Panc1 (cell line): ENCODE measurements around the gene ERAL1. TPM values are rescaled to one million over a fixed set of nuclear protein-coding genes. Genes with fewer than 3 reads are reported as not detected.

Experiments used
- ATAC-seq: fragments of 200-7000 bp; cut with Tn5 transposase; 2 replicates; pipeline ENCODE4 v1.9.1; 2020; ENCODE audit warnings: mild to moderate bottlenecking, moderate library complexity
- Bru-seq: library from RNA; stranded (reverse); fragments of 400-500 nt; gene quantifications from one replicate; lab custom pipeline; 2021; lab: Mats Ljungman, UMichigan
- BruChase-seq, 2 experiments: library from RNA; stranded (reverse); fragments of 400-500 nt; gene quantifications; one replicate each; lab custom pipeline; 2021; lab: Mats Ljungman, UMichigan
- BruUV-seq: library from RNA; stranded (reverse); fragments of 400-500 nt; replicated peaks from 2 replicates; lab custom pipeline; 2021; lab: Mats Ljungman, UMichigan
- CTCF ChIA-PET: fragments of 300-600 bp; sonication (Branson Sonifier 250); formaldehyde crosslinking; loops from one replicate; lab custom pipeline; 2022; ENCODE audit warnings: antibody characterized with exemption; lab: Charles Lee
- POLR2A ChIA-PET: fragments of 300-600 bp; sonication (Branson Sonifier 250); formaldehyde crosslinking; loops from one replicate; lab custom pipeline; 2022; ENCODE audit warnings: antibody characterized with exemption; lab: Charles Lee
- DNase-seq: peaks from one replicate; pipeline ENCODE4 v3.0.0-alpha.2; 2010; ENCODE audit warnings: low read depth, low spot score
- H3K27ac ChIP-seq: 2 replicates; pipeline ENCODE4 v1.5.1; 2011; ENCODE audit warnings: mild to moderate bottlenecking, low read length, inconsistent platforms
- H3K27me3 ChIP-seq: fragments of 200-500 bp; sonication (Bioruptor generic); 2 replicates; pipeline ENCODE4 v1.6.0; 2014; ENCODE audit warnings: low read length, inconsistent platforms; ENCODE audit not compliant: control insufficient read depth, insufficient read depth
- H3K36me3 ChIP-seq: fragments of 200-500 bp; sonication (Bioruptor generic); 2 replicates; pipeline ENCODE4 v1.5.1; 2014; ENCODE audit warnings: inconsistent platforms, mild to moderate bottlenecking, low read length, moderate library complexity; ENCODE audit not compliant: control insufficient read depth, insufficient read depth
- H3K4me1 ChIP-seq: 2 replicates; pipeline ENCODE4 v1.5.1; 2011; ENCODE audit warnings: inconsistent platforms, mild to moderate bottlenecking, low read length, moderate library complexity; ENCODE audit not compliant: control insufficient read depth, insufficient read depth
- H3K4me3 ChIP-seq, 2 experiments: 2 replicates each; pipeline ENCODE4 v1.5.1; 2011 to 2012; ENCODE audit warnings: low read depth in 2 of 2, low read length in 2 of 2, mild to moderate bottlenecking in 2 of 2, inconsistent platforms in 1 of 2, moderate library complexity in 1 of 2
- H3K9me3 ChIP-seq: fragments of 200-500 bp; sonication (Bioruptor generic); 2 replicates; pipeline ENCODE4 v1.5.1; 2014; ENCODE audit warnings: low read depth, mild to moderate bottlenecking, inconsistent platforms, low read length, moderate library complexity; ENCODE audit not compliant: control insufficient read depth, insufficient read depth
- POLR2AphosphoS5 ChIP-seq: IDR thresholded peaks from 2 replicates; pipeline ENCODE4 v1.6.1; 2012; ENCODE audit warnings: mild to moderate bottlenecking, low read depth, low read length, moderate library complexity
- REST ChIP-seq, 2 experiments: IDR thresholded peaks; 2 replicates each; pipeline ENCODE4 v1.6.1; 2011 to 2012; ENCODE audit warnings: low read depth in 2 of 2, control low read depth in 1 of 2, low read length in 1 of 2, mild to moderate bottlenecking in 1 of 2, moderate library complexity in 1 of 2; ENCODE audit not compliant: insufficient read depth in 1 of 2
- SIN3A ChIP-seq: IDR thresholded peaks from 2 replicates; pipeline ENCODE4 v1.6.1; 2012; ENCODE audit warnings: low read depth, mild to moderate bottlenecking, low read length, moderate library complexity, borderline replicate concordance; ENCODE audit not compliant: insufficient read depth
- TCF7L2 ChIP-seq: IDR thresholded peaks from 2 replicates; pipeline ENCODE4 v1.6.1; 2011; ENCODE audit warnings: mild to moderate bottlenecking, low read depth, low read length, inconsistent platforms
- in situ Hi-C: cut with HindIII; loops from 2 replicates; pipeline ENCODE4 v1.10.0; 2016; ENCODE audit warnings: low sequenced_read_pairs, low pct_unique_long_range_greater_than_20kb
- intact Hi-C: fragments of 100-400 bp; cut with micrococcal nuclease; formaldehyde crosslinking; loops from one replicate; pipeline ENCODE4 v1.10.0; 2022; ENCODE audit not compliant: unreplicated experiment
- long read RNA-seq: library from polyadenylated mRNA; unstranded; transcript quantifications from one replicate; pipeline ENCODE4 v2.0.0, GENCODE V29; 2021; ENCODE audit not compliant: unreplicated experiment
- polyA plus RNA-seq: library from polyadenylated mRNA; unstranded; fragments of >200 nt; gene quantifications from one replicate; pipeline ENCODE4 v1.2.1, GENCODE V29; 2012; ENCODE audit warnings: missing spikeins; ENCODE audit not compliant: insufficient read length
- total RNA-seq: library from RNA; stranded (reverse); gene quantifications from one replicate; pipeline ENCODE4 v1.2.1, GENCODE V29; 2021; ENCODE audit not compliant: unreplicated experiment
- TF ChIP-seq, protein P1 (sequence below): fragments of 450-650 bp; IDR thresholded peaks from 2 replicates; pipeline ENCODE4 v1.5.1; 2017; ENCODE audit warnings: mild to moderate bottlenecking

ERAL1 gene
- total RNA-seq (74.2 TPM), Bru-seq, nascent RNA (percentile 73 among the genes with signal in this experiment), BruChase-seq, experiment 1, labeled RNA remaining after a 2-hour chase (percentile 87 among the genes with signal in this experiment), BruChase-seq, experiment 2, labeled RNA remaining after a 6-hour chase (percentile 91 among the genes with signal in this experiment)
- 62.9 TPM for polyA plus RNA-seq
- long read RNA-seq, transcript ERAL1-201 (10 exons, 1,925 nt): major isoform, 98 of 124 reads
- long read RNA-seq, partial matches to known transcripts: 11 of 124 reads
- long read RNA-seq, other reads (novel, unspliced or antisense): 14 of 124 reads

- H3K4me1 ChIP-seq: peaks cover 9% of the 10 kb centered on the region
Measured at GRCh38 chr17:28854457-28855335, at the start of gene ERAL1. Gene ERAL1 (plus strand): TSS chr17:28855016. CDS start chr17:28855035, 19 bp downstream.

More at GRCh38 chr17:28854457-28855335, at the start of gene ERAL1:
- TF ChIP-seq, protein P1, sequence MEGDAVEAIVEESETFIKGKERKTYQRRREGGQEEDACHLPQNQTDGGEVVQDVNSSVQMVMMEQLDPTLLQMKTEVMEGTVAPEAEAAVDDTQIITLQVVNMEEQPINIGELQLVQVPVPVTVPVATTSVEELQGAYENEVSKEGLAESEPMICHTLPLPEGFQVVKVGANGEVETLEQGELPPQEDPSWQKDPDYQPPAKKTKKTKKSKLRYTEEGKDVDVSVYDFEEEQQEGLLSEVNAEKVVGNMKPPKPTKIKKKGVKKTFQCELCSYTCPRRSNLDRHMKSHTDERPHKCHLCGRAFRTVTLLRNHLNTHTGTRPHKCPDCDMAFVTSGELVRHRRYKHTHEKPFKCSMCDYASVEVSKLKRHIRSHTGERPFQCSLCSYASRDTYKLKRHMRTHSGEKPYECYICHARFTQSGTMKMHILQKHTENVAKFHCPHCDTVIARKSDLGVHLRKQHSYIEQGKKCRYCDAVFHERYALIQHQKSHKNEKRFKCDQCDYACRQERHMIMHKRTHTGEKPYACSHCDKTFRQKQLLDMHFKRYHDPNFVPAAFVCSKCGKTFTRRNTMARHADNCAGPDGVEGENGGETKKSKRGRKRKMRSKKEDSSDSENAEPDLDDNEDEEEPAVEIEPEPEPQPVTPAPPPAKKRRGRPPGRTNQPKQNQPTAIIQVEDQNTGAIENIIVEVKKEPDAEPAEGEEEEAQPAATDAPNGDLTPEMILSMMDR: no peak
- TF ChIP-seq POLR2AphosphoS5 (peak; percentile 92), TCF7L2 (no peak), SIN3A (peak; percentile 94; the same call in 1 of the 2 replicates), REST (IDR thresholded peaks at IDR 0.05; ENCODE audit: insufficient read depth in 1 of 2, low read depth in 2 of 2, low read length in 1 of 2) (peak; percentile 24 to 68; a peak in 1 of 4 replicates)
- Histone ChIP-seq H3K4me3 (peak within 1 kb of the TSS; percentile 74 to 91), H3K27me3 (no peaks in the 10 kb centered on the region), H3K9me3 (no peaks in the 10 kb centered on the region), H3K36me3 (peaks cover 6% of the 10 kb centered on the region; the same call in 1 of the 2 replicates), H3K27ac (peak within 1 kb of the TSS; percentile 96)
- in situ Hi-C loops (no loop called here), intact Hi-C loops (no loop called here)
- BruUV-seq: no TSS peak
- ChIA-PET CTCF (no interaction called here), POLR2A (interaction anchor here (0.5 kb wide), 1 partner anchor 109 kb away, joined by 3 read pairs; no protein-coding TSS in a partner anchor)
- DNase-seq: peak; percentile 69
- ATAC-seq: peak; percentile 100
